LNCaP clone FGC (cell line): ENCODE results near the gene CHRNA7.

ENCODE experiments used
- DNase-seq: peaks from one replicate; pipeline ENCODE4 v3.0.0-alpha.2; 2011; ENCODE audit warnings: low read depth
- H3K4me3 ChIP-seq: 2 replicates; pipeline ENCODE4 v1.5.1; 2011; ENCODE audit warnings: mild to moderate bottlenecking, low read depth, low read length, control low read depth
- CTCF ChIP-seq: IDR thresholded peaks from 2 replicates; pipeline ENCODE4 v1.5.1; 2012; ENCODE audit warnings: mild to moderate bottlenecking; ENCODE audit not compliant: control insufficient read depth, insufficient read depth; ENCODE audit errors: extremely low read depth

Gene CHRNA7

GRCh38 chr15:32060706-32061105 lies 30.4 kb downstream of the CHRNA7 start:
- H3K4me3 ChIP-seq, result no peak overlapping the region
- DNase-seq, result no peak
- no peak for TF ChIP-seq CTCF

GRCh38 chr15:32067115-32067514 lies 36.8 kb downstream of the CHRNA7 start:
- TF ChIP-seq CTCF, result no peak
- no peak for DNase-seq
- no peak overlapping the region for H3K4me3 ChIP-seq

GRCh38 chr15:32089851-32090359 lies 59.6 kb downstream of the CHRNA7 start:
- no peak overlapping the region for H3K4me3 ChIP-seq
- TF ChIP-seq CTCF, result no peak
- no peak for DNase-seq

GRCh38 chr15:32091505-32092380 lies 61.4 kb downstream of the CHRNA7 start:
- H3K4me3 ChIP-seq, result no peak overlapping the region
- no peak for TF ChIP-seq CTCF
- peak; percentile 56 for DNase-seq

- DNase-seq, result no peak
- no peak for TF ChIP-seq CTCF
Observed at GRCh38 chr15:32096213-32096612, 65.9 kb downstream of the CHRNA7 start.

GRCh38 chr15:32096916-32097617 lies 66.8 kb downstream of the CHRNA7 start:
- no peak for DNase-seq
- H3K4me3 ChIP-seq, result no peak overlapping the region
- TF ChIP-seq CTCF, result no peak

More at GRCh38 chr15:32096213-32096612, 65.9 kb downstream of the CHRNA7 start:
- H3K4me3 ChIP-seq, result no peak overlapping the region
